Activated T-helper 1 cell treated with anti-CD3 and anti-CD28 coated beads, Interleukin-2, amount 50 U/mL, for 16 hours (primary cell): ENCODE data around the gene C11orf71.

Source experiments
- DNase-seq, 2 donors: peaks; one replicate each; pipeline ENCODE4 v3.0.0-alpha.2; 2020; ENCODE audit warnings: low read depth in 1 of 2, low spot score in 1 of 2

Gene C11orf71

GRCh38 chr11:114399490-114400215 is 658 bp downstream of the C11orf71 start:
- no peak for DNase-seq

- no peak for DNase-seq
Observed at GRCh38 chr11:114398303-114398920, 1.9 kb downstream of the C11orf71 start.

- DNase-seq = no peak
Observed at GRCh38 chr11:114397349-114397982, 2.8 kb downstream of the C11orf71 start.

GRCh38 chr11:114396916-114397315 is 3.4 kb downstream of the C11orf71 start:
- no peak for DNase-seq

- DNase-seq = no peak
Observed at GRCh38 chr11:114395736-114396135, 4.6 kb downstream of the C11orf71 start.

GRCh38 chr11:114392735-114393667 is 7.3 kb downstream of the C11orf71 start:
- no peak for DNase-seq

- DNase-seq = no peak
Observed at GRCh38 chr11:114386545-114386944, 13.8 kb downstream of the C11orf71 start.

GRCh38 chr11:114386131-114386530 is 14.2 kb downstream of the C11orf71 start:
- DNase-seq = no peak

GRCh38 chr11:114384487-114384886 is 15.8 kb downstream of the C11orf71 start:
- DNase-seq = no peak

- DNase-seq = no peak
Observed at GRCh38 chr11:114382509-114382908, 17.8 kb downstream of the C11orf71 start.

- DNase-seq = no peak
Observed at GRCh38 chr11:114379394-114380069, 20.8 kb downstream of the C11orf71 start.

GRCh38 chr11:114377612-114378267 is 22.6 kb downstream of the C11orf71 start:
- DNase-seq = no peak

- DNase-seq = no peak
Observed at GRCh38 chr11:114375052-114375451, 25.3 kb downstream of the C11orf71 start.

- no peak for DNase-seq
Observed at GRCh38 chr11:114368918-114369680, 31.2 kb downstream of the C11orf71 start.

GRCh38 chr11:114367244-114367957 is 32.9 kb downstream of the C11orf71 start:
- DNase-seq = no peak

- DNase-seq = no peak
Observed at GRCh38 chr11:114366331-114367243, 33.7 kb downstream of the C11orf71 start.

- DNase-seq = no peak
Observed at GRCh38 chr11:114362958-114363357, 37.4 kb downstream of the C11orf71 start.

- DNase-seq = no peak
Observed at GRCh38 chr11:114362326-114362725, 38.0 kb downstream of the C11orf71 start.
